Stimulated activated effector memory CD8-positive, alpha-beta T cell treated with anti-CD3 and anti-CD28 coated beads, Interleukin-12 subunit alpha, Interleukin-12 subunit beta, amount 100 ng/mL, for 72 hours (primary cell): ENCODE data around the gene YTHDC1.
"Not testable (repeated sequence)": the region's sequence is repeated elsewhere in the genome, so short reads cannot be mapped to it uniquely, and the experiment has no call there.

Experiments
- ATAC-seq: fragments of 150-1000 bp; cut with Tn5 transposase; 2 replicates; pipeline ENCODE4 v1.10.0; 2021
- DNase-seq, 2 donors: peaks; one replicate each; pipeline ENCODE4 v3.0.0; 2021 to 2022; ENCODE audit warnings: low spot score in 2 of 2
- H3K27ac Mint-ChIP-seq: one replicate; pipeline ENCODE4 v1.8.0; 2022; ENCODE audit warnings: mild to moderate bottlenecking, mixed read lengths
- H3K36me3 Mint-ChIP-seq: one replicate; pipeline ENCODE4 v1.8.0; 2022; ENCODE audit warnings: mild to moderate bottlenecking, mixed read lengths
- H3K4me1 Mint-ChIP-seq: one replicate; pipeline ENCODE4 v1.8.0; 2022; ENCODE audit warnings: mixed read lengths
- H3K4me3 Mint-ChIP-seq: one replicate; pipeline ENCODE4 v1.8.0; 2022; ENCODE audit warnings: mild to moderate bottlenecking, mixed read lengths
- H3K9me3 Mint-ChIP-seq: one replicate; pipeline ENCODE4 v1.8.0; 2022; ENCODE audit warnings: mixed read lengths

Gene YTHDC1

GRCh38 chr4:68287704-68288392, 62.0 kb downstream of the YTHDC1 start:
- Mint-ChIP-seq H3K9me3 (no peaks in the 10 kb centered on the region), H3K36me3 (no peaks in the 10 kb centered on the region), H3K4me1 (no peaks in the 10 kb centered on the region), H3K27ac (no peak overlapping the region), H3K4me3 (no peak overlapping the region)
- no peak for DNase-seq
- ATAC-seq: no peak

DNA sequence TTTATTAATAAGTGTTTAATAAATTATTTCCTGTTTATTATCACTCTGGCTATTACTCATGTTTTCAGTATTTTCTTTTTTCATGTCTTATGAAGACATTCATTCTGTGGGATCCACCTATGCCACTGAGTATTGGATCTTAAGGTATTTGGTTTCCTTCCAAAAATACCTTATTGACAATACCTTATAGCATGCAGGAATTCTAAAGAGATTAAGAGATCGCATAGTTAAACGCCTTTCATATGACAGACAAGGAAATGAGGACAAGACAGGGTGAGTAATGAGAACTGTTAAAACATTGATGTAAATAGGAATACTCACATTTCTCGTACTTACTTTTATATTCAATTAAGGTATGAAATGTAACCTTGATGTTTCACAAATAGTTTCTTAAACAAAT, 66.2 kb downstream of the YTHDC1 start:
- Mint-ChIP-seq H3K36me3 (no peaks in the 10 kb centered on the region), H3K4me1 (no peaks in the 10 kb centered on the region), H3K4me3 (no peak overlapping the region), H3K9me3 (no peaks in the 10 kb centered on the region), H3K27ac (no peak overlapping the region)
- DNase-seq: no peak
- ATAC-seq: no peak

DNA sequence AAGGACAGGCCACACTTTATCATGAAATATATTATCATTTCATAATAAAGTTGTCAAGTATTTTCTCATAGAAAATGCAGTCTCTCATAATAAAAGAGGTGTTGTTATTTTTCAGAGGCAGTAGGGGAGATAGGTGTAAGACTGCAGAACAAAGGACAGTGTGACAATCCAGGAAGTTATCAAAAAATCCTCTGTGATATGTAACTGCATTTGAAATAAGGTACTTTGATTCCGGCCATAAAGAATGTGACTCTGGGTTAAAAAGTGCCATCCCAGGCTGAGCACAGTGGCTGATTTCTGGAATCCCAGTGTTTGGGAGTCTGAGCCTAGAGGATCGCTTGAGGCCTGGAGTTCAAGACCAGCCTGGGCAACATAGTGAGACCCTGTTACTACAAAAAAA, 66.8 kb downstream of the YTHDC1 start:
- no peak for DNase-seq
- Mint-ChIP-seq H3K4me3 (no peak overlapping the region), H3K27ac (no peak overlapping the region), H3K4me1 (no peaks in the 10 kb centered on the region), H3K36me3 (no peaks in the 10 kb centered on the region), H3K9me3 (no peaks in the 10 kb centered on the region)
- no peak for ATAC-seq

DNA sequence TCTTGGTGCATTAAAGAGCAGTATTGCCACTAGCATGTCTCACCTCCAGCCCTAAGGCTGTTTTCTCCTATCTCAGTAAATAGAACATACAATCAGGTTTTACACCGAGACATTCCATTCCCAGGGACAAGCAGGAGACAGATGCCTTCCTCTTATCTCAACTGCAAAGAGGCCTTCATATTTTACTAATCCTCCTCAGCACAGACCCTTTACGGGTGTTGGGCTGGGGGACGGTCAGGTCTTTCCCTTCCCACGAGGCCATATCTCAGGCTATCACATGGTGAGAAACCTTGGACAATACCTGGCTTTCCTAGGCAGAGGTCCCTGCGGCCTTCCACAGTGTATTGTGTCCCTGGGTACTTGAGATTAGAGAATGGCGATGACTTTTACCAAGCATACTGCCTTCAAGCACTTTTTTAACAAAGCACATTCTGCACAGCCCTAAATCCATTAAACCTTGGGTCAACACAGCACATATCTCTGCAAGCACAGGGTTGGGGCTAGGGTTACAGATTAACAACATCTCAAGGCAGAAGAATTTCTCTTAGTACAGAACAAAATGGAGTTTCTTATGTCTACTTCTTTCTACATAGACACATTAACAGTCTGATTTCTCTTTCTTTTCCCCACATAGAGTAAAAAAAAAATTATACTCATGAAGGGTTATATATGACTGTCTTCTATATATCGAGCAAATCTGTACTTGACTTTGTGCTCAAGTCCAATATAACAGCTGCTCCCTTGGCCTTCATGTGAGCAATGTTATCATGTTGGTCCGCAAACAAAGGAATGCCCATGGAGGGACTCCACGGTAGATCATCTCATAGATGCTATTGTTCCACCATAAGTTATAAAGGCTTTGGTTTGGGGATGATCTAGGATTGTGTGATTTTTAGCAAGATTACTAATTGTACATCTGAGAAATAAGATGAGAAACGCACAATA, 67.8 kb downstream of the YTHDC1 start:
- not testable (repeated sequence) for ATAC-seq, H3K9me3 Mint-ChIP-seq, DNase-seq, H3K4me3 Mint-ChIP-seq, H3K36me3 Mint-ChIP-seq, H3K4me1 Mint-ChIP-seq, H3K27ac Mint-ChIP-seq

DNA sequence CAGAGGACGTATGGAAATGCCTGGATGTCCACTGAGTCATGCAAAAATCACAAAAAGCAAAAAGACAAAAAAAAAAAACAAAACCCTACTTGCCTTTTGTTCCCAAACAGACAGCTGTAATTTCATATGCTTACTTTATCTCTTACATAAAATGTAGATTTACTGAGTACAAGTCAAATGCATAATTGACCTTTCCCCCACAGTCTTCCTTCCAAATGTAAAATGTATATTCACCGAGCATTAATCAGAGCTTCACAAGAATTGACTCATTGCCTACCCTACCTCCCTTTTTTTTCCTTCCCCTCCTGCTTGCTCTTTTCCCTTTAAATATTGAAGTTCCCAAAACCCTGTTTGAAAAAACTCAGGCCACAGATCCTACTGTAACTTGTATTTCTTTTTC, 71.9 kb downstream of the YTHDC1 start:
- DNase-seq: no peak
- Mint-ChIP-seq H3K36me3 (no peaks in the 10 kb centered on the region), H3K4me3 (no peak overlapping the region), H3K9me3 (no peaks in the 10 kb centered on the region), H3K27ac (no peak overlapping the region), H3K4me1 (no peaks in the 10 kb centered on the region)
- no peak for ATAC-seq

DNA sequence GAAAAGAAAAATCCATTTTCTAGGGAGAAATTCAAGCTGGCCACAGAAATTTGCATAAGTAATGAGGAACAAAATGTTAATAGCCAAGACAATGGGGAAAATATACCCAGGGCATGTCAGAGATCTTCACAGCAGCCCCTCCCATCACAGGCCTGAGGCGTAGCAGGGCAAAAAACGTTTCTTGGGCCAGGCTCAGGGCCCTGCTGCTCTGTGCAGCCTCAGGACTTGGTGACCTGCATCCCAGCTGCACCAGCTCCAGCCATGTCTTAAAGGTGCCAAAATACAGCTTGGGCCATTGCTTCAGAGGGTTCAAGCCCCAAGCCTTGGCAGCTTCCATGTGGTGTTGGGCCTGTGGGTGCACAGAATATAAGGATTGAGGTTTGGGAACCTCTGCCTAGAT, 72.3 kb downstream of the YTHDC1 start:
- H3K27ac Mint-ChIP-seq: no peak overlapping the region
- H3K4me3 Mint-ChIP-seq: no peak overlapping the region
- no peaks in the 10 kb centered on the region for H3K4me1 Mint-ChIP-seq
- ATAC-seq (no peak), DNase-seq (no peak)
- no peaks in the 10 kb centered on the region for H3K36me3 Mint-ChIP-seq
- H3K9me3 Mint-ChIP-seq: no peaks in the 10 kb centered on the region

DNA sequence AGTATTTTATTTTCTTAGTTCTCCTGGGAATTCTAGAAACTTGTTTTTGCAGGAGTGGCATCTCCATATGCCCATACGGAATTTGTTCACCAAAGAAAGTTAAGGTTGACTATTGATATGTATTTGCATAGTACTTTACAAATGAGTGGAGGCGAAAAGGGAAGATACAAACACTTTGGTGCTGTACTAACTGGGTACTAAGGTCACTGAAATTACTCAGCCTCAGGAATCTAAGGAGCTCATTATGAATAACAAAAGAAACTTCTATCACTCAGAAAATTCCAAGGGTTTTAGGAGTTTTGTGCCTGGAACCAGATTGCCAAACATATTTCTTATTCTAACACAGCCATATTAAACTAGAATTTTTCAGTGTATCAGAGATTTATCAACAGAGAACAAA, 77.0 kb downstream of the YTHDC1 start:
- ATAC-seq (no peak), DNase-seq (no peak)
- H3K9me3 Mint-ChIP-seq: no peaks in the 10 kb centered on the region
- no peak overlapping the region for H3K27ac Mint-ChIP-seq
- no peak overlapping the region for H3K4me3 Mint-ChIP-seq
- H3K4me1 Mint-ChIP-seq: peaks cover 2% of the 10 kb centered on the region
- H3K36me3 Mint-ChIP-seq: no peaks in the 10 kb centered on the region

DNA sequence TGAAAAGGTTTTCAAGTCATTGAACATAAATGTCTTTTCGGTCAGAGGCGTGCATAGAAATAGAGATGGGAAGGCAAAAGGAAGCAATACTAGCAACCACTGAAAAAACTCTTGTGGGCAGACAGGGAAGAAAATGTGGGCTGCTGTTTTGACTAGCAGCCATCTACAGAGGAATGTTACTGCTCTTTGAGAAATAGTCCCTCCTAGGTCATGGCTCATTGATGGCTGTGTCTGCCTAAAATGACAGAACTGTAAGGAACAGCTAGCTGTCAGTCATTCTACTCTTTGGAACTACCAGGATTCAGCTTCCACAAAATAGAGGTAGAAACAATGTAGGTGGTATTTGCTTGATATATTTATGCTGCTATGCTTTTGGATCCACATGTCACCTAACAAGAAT, 77.5 kb downstream of the YTHDC1 start:
- no peak overlapping the region for H3K27ac Mint-ChIP-seq
- H3K4me3 Mint-ChIP-seq: peak overlapping the region; percentile 34
- ATAC-seq: peak; percentile 57

GRCh38 chr4:68271851-68272357, 78.0 kb downstream of the YTHDC1 start:
- ATAC-seq (peak; percentile 57), DNase-seq (no peak)
- H3K9me3 Mint-ChIP-seq: no peaks in the 10 kb centered on the region
- peak overlapping the region; percentile 34 for H3K4me3 Mint-ChIP-seq
- H3K36me3 Mint-ChIP-seq: no peaks in the 10 kb centered on the region
- no peak overlapping the region for H3K27ac Mint-ChIP-seq
- H3K4me1 Mint-ChIP-seq: peaks cover 6% of the 10 kb centered on the region

More for the DNA sequence above, 77.5 kb downstream of the YTHDC1 start:
- Mint-ChIP-seq H3K36me3 (no peaks in the 10 kb centered on the region), H3K9me3 (no peaks in the 10 kb centered on the region), H3K4me1 (peaks cover 6% of the 10 kb centered on the region)
- DNase-seq: no peak

- Mint-ChIP-seq H3K4me3 (no peak overlapping the region), H3K27ac (no peak overlapping the region), H3K36me3 (no peaks in the 10 kb centered on the region), H3K9me3 (no peaks in the 10 kb centered on the region), H3K4me1 (peaks cover 13% of the 10 kb centered on the region)
- peak; percentile 48 for ATAC-seq
- DNase-seq: no peak
Observed at GRCh38 chr4:68267433-68267944, 82.4 kb downstream of the YTHDC1 start.

GRCh38 chr4:68264875-68265565, 84.9 kb downstream of the YTHDC1 start:
- ATAC-seq: no peak
- Mint-ChIP-seq H3K9me3 (no peaks in the 10 kb centered on the region), H3K27ac (no peak overlapping the region), H3K36me3 (no peaks in the 10 kb centered on the region), H3K4me3 (no peak overlapping the region), H3K4me1 (peaks cover 13% of the 10 kb centered on the region)
- DNase-seq: no peak
